K562 (cell line): Measurements from ENCODE around the gene TAF11L6. TPM values are rescaled to one million over a fixed set of nuclear protein-coding genes. Genes with fewer than 3 reads are reported as not detected.
"Not testable (repeated sequence)": the region's sequence is repeated elsewhere in the genome, so short reads cannot be mapped to it uniquely, and the experiment has no call there.

ENCODE experiments used
- ATAC-seq: fragments of 200-7000 bp; cut with Tn5 transposase; 3 replicates; pipeline ENCODE4 v1.9.1; 2020; ENCODE audit warnings: moderate library complexity
- BruUV-seq: library from RNA; stranded (reverse); fragments of 400-500 nt; replicated peaks from 2 replicates; lab custom pipeline; 2021; lab: Mats Ljungman, UMichigan
- CTCF ChIA-PET: fragments of 300-600 bp; formaldehyde crosslinking; extraction: SDS; loops from one replicate; lab custom pipeline; 2021; ENCODE audit warnings: low intra/inter-chr PET ratio; lab: Yijun Ruan, JAX
- POLR2A ChIA-PET: fragments of 300-600, 350-650 bp; sonication (Branson Sonifier 250); formaldehyde crosslinking; extraction: SDS; loops from one replicate; lab custom pipeline; 2021; ENCODE audit warnings: antibody characterized with exemption, inconsistent platforms; lab: Yijun Ruan, JAX
- DNase-seq, 4 experiments: peaks; one replicate each; pipeline versions ENCODE4 v3.0.0 to v3.0.0-alpha.2; 2011 to 2018; ENCODE audit warnings: low spot score in 3 of 4, mixed read lengths in 3 of 4; ENCODE audit errors: extremely low read depth in 1 of 4
- FAIRE-seq: peaks from 2 replicates; lab custom pipeline; 2011; peaks lifted over from hg19 to GRCh38; lab: Jason Lieb, UNC
- H2AFZ ChIP-seq: 2 replicates; pipeline ENCODE4 v1.6.0; 2011; ENCODE audit warnings: low read depth, low read length, control low read depth, inconsistent platforms
- H3K27ac ChIP-seq: fragments of 200-600 bp; 3 replicates; pipeline ENCODE4 v1.8.0; 2011; ENCODE audit warnings: low read depth, mild to moderate bottlenecking, control low read depth, inconsistent platforms, low read length, moderate library complexity, mixed read lengths; ENCODE audit errors: extremely low read depth
- H3K27me3 ChIP-seq, 2 experiments: fragments of 300-600 bp in 1 of 2; 2 replicates in 1 of 2; 3 replicates in 1 of 2; pipeline versions ENCODE4 v1.6.0 to v1.8.0; 2011; ENCODE audit warnings: inconsistent platforms in 2 of 2, low read length in 2 of 2, mild to moderate bottlenecking in 1 of 2, mixed read lengths in 1 of 2, moderate library complexity in 1 of 2; ENCODE audit not compliant: control insufficient read depth in 2 of 2, insufficient read depth in 2 of 2
- H3K36me3 ChIP-seq: fragments of 300-600 bp; 3 replicates; pipeline ENCODE4 v1.8.0; 2011; ENCODE audit warnings: mild to moderate bottlenecking, low read length, inconsistent platforms; ENCODE audit not compliant: control insufficient read depth, insufficient read depth
- H3K4me1 ChIP-seq, 2 experiments: fragments of 200-600 bp in 1 of 2; replicated peaks in 1 of 2; 2 replicates in 1 of 2; 3 replicates in 1 of 2; pipeline versions ENCODE4 v1.5.1 to v1.8.0; 2011; ENCODE audit warnings: inconsistent platforms in 2 of 2, low read length in 2 of 2, mild to moderate bottlenecking in 1 of 2, mixed read lengths in 1 of 2, moderate library complexity in 1 of 2; ENCODE audit not compliant: control insufficient read depth in 2 of 2, insufficient read depth in 2 of 2
- H3K4me2 ChIP-seq: 2 replicates; pipeline ENCODE4 v1.6.1; 2011; ENCODE audit warnings: low read length, control low read depth, inconsistent platforms, mixed read lengths; ENCODE audit not compliant: insufficient read depth
- H3K4me3 ChIP-seq: fragments of 200-600 bp; sonication (generic), shearing (Covaris generic); 2 replicates; pipeline ENCODE4 v1.5.1; 2016; ENCODE audit warnings: control low read depth, inconsistent platforms
- H3K79me2 ChIP-seq: fragments of 200-600 bp; 3 replicates; pipeline ENCODE4 v1.8.0; 2011; ENCODE audit warnings: low read length, inconsistent platforms; ENCODE audit not compliant: control insufficient read depth, insufficient read depth
- H3K9ac ChIP-seq, 2 experiments: 2 replicates each; pipeline versions ENCODE4 v1.6.0 to v1.6.1; 2011; ENCODE audit warnings: low read depth in 2 of 2, low read length in 2 of 2, control low read depth in 1 of 2, inconsistent platforms in 1 of 2, mild to moderate bottlenecking in 1 of 2, mixed read lengths in 1 of 2; ENCODE audit not compliant: insufficient read depth in 1 of 2
- H3K9me1 ChIP-seq: one replicate; pipeline ENCODE4 v1.6.0; 2011; ENCODE audit warnings: inconsistent platforms, mild to moderate bottlenecking, low read length, moderate library complexity; ENCODE audit not compliant: control insufficient read depth, insufficient read depth
- H3K9me3 ChIP-seq: replicated peaks from 2 replicates; pipeline ENCODE4 v1.5.1; 2011; ENCODE audit warnings: low read depth, low read length, inconsistent platforms; ENCODE audit not compliant: control insufficient read depth, insufficient read depth
- H4K20me1 ChIP-seq: replicated peaks from 2 replicates; pipeline ENCODE4 v1.6.1; 2011; ENCODE audit warnings: low read length, inconsistent platforms, mixed read lengths; ENCODE audit not compliant: control insufficient read depth, insufficient read depth
- DMBX1 ChIP-seq: fragments of 250-450 bp; sonication (Bioruptor Pico); IDR thresholded peaks from 2 replicates; pipeline ENCODE4 v1.8.0; 2022; ENCODE audit warnings: inconsistent platforms, mild to moderate bottlenecking, moderate library complexity, borderline replicate concordance
- ELF4 ChIP-seq: fragments of 450-650 bp; formaldehyde crosslinking; IDR thresholded peaks from 2 replicates; pipeline ENCODE4 v1.4.0; 2022; ENCODE audit warnings: missing genetic modification characterization
- HDAC3 ChIP-seq: fragments of 450-650 bp; IDR thresholded peaks from 2 replicates; pipeline ENCODE4 v1.6.1; 2018; ENCODE audit warnings: borderline replicate concordance, mild to moderate bottlenecking, moderate library complexity; ENCODE audit not compliant: partially characterized antibody
- KLF16 ChIP-seq: IDR thresholded peaks from 2 replicates; pipeline ENCODE4 v1.6.1; 2016; ENCODE audit warnings: antibody characterized with exemption
- SMARCE1 ChIP-seq: fragments of 450-650 bp; IDR thresholded peaks from 2 replicates; pipeline ENCODE4 v1.7.1; 2016; ENCODE audit warnings: mild to moderate bottlenecking
- ZFPM2 ChIP-seq: fragments of 250-450 bp; sonication (Bioruptor Pico); IDR thresholded peaks from 2 replicates; pipeline ENCODE4 v1.5.1; 2022; ENCODE audit warnings: mild to moderate bottlenecking
- WGBS: fragments of 100-300 bp; shearing (Covaris generic); methylation state at CpG from one replicate; pipeline ENCODE4 v1.1.6; 2016; ENCODE audit warnings: low coverage, mixed read lengths; ENCODE audit not compliant: insufficient coverage; ENCODE audit errors: missing lambda C conversion rate; 5-methylcytosine and 5-hydroxymethylcytosine counted together
- in situ Hi-C: fragments of 300-500 bp; cut with MboI; formaldehyde crosslinking; loops from 4 replicates; pipeline ENCODE4 v1.15.0; 2018; ENCODE audit warnings: inconsistent platforms, mixed read lengths
- intact Hi-C: fragments of 100-400 bp; cut with micrococcal nuclease; formaldehyde crosslinking; loops from 2 replicates; pipeline ENCODE4 v1.14.2; 2022
- polyA plus RNA-seq, 8 experiments: library from polyadenylated mRNA; depleted of rRNA in 4 of 8; stranded (reverse) in 5 of 8; unstranded in 3 of 8; fragments of >200 nt; fragmentation: Nextera tagmentation in 2 of 8; fragmentation: Illumina TruSeq in 1 of 8; extraction: Ambion mirVana in 2 of 8; extraction: Trizol in 1 of 8; gene quantifications; 2 replicates each; pipeline versions ENCODE4 v1.2.1 to v1.2.3, GENCODE V29; 2011 to 2014; ENCODE audit warnings: inconsistent platforms in 1 of 8, missing spikeins in 1 of 8
- total RNA-seq, 7 experiments: library from RNA; depleted of rRNA in 6 of 7; stranded (reverse); fragments of >200 nt in 6 of 7; fragmentation: Illumina TruSeq in 2 of 7; extraction: Trizol in 2 of 7; gene quantifications; 2 replicates each; pipeline versions ENCODE4 v1.2.1 to v1.2.3, GENCODE V29; 2011 to 2021; ENCODE audit warnings: low replicate concordance in 1 of 7

The TAF11L6 gene
- total and polyA plus RNA-seq, 9 of the 15 experiments (the other 6 are each of a cell fraction or from before 2014, with no cell fraction given) = not detected

GRCh38 chr5:17497446-17497845 is 31.0 kb upstream of the TAF11L6 start (continued):
- TF ChIP-seq KLF16 (no peak), ZFPM2 (CRISPR knock-in tag) (no peak), ELF4 (CRISPR knock-in tag) (no peak), DMBX1 (CRISPR knock-in tag) (no peak), HDAC3 (no peak), SMARCE1 (no peak)

GRCh38 chr5:17497931-17498330 is 30.5 kb upstream of the TAF11L6 start, which contains the start of gene TAF11L2:
Gene TAF11L2 (plus strand): TSS chr5:17498231.
- H3K9me3 ChIP-seq, POLR2A ChIA-PET, intact Hi-C loops, FAIRE-seq, H4K20me1 ChIP-seq, H3K79me2 ChIP-seq, H3K9me1 ChIP-seq, H3K27ac ChIP-seq, H3K36me3 ChIP-seq, H3K4me3 ChIP-seq, H3K4me1 ChIP-seq, ATAC-seq, H3K4me2 ChIP-seq, CTCF ChIA-PET, DNase-seq, H2AFZ ChIP-seq, H3K9ac ChIP-seq, H3K27me3 ChIP-seq, BruUV-seq: not testable (repeated sequence)
- in situ Hi-C loops = loop anchor here (25.0 kb wide), 1 partner anchor 814 kb away; no protein-coding TSS in a partner anchor
- under 1% methylated on average over 8 of the region's 8 CpGs for WGBS
